ENCODE results near the gene SLC6A12.
A peak's percentile ranks its signal among the peaks of the same experiment; 100 is the strongest.
"Not testable (repeated sequence)": the region's sequence is repeated elsewhere in the genome, so short reads cannot be mapped to it uniquely, and the experiment has no call there.

SLC6A12 gene

DNA sequence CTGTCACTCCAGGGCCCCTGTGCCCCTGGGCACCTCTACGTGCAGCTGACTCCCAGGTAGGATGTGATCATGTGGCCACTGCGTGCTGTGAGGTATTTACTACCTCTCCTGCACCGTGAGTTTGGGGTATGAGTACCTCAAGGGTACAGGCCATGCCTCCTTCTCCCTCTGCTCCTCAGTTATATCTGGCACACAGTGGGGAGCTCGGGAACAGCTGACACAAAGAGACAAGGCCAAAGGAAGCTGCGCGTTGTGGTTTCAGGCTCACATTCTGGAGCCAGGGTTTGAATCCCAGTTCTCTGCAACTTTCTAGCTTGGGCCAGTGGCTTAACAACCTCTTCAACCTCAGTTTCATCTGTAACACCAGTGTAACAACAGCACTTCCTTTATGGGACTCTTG lies 7.8 kb upstream of the SLC6A12 start:
- H3K27ac ChIP-seq, result no peak overlapping the region
- TF ChIP-seq, protein P1, sequence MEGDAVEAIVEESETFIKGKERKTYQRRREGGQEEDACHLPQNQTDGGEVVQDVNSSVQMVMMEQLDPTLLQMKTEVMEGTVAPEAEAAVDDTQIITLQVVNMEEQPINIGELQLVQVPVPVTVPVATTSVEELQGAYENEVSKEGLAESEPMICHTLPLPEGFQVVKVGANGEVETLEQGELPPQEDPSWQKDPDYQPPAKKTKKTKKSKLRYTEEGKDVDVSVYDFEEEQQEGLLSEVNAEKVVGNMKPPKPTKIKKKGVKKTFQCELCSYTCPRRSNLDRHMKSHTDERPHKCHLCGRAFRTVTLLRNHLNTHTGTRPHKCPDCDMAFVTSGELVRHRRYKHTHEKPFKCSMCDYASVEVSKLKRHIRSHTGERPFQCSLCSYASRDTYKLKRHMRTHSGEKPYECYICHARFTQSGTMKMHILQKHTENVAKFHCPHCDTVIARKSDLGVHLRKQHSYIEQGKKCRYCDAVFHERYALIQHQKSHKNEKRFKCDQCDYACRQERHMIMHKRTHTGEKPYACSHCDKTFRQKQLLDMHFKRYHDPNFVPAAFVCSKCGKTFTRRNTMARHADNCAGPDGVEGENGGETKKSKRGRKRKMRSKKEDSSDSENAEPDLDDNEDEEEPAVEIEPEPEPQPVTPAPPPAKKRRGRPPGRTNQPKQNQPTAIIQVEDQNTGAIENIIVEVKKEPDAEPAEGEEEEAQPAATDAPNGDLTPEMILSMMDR (IDR thresholded peaks at IDR 0.05), result no peak
- TF ChIP-seq ZFX (IDR thresholded peaks at IDR 0.05; ENCODE audit: borderline replicate concordance), result no peak

DNA sequence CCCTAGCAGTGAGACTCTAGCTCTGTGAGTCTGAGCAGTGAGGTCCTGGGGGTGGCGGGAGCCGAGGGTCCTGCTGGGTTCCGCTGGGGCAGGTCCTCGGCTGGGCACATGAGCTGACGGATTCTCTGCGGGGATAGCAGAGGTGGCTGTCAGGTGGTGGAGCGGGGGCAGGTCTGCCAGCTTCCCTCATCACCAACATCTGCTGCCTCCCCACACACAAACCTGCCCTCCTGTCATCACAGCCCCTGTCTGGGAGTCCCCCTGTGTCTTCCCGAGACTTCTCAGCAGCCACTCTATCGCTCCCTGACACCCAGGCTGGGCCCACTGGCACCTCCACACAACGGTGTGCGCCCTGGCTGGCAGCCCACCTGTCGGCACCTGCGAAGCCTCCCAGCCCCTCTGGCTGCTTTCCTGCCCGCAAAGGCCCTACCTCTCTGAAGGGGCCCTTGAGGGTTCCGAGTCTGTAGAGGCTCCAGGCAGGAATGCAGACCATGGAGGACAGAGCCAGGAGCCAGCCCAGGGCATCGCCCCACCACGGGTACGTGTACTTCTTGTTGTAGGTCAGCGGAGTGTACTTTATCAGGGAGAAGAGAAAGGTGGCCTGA lies 7.1 kb upstream of the SLC6A12 start:
- no peak overlapping the region for H3K27ac ChIP-seq
- TF ChIP-seq, protein P1 (IDR thresholded peaks at IDR 0.05), result no peak
- no peak for TF ChIP-seq ZFX (IDR thresholded peaks at IDR 0.05; ENCODE audit: borderline replicate concordance)

GRCh38 chr12:220491-220890 lies 6.5 kb upstream of the SLC6A12 start:
- no peak overlapping the region for H3K27ac ChIP-seq
- TF ChIP-seq ZFX (IDR thresholded peaks at IDR 0.05; ENCODE audit: borderline replicate concordance), result no peak
- TF ChIP-seq, protein P1 (IDR thresholded peaks at IDR 0.05), result no peak

DNA sequence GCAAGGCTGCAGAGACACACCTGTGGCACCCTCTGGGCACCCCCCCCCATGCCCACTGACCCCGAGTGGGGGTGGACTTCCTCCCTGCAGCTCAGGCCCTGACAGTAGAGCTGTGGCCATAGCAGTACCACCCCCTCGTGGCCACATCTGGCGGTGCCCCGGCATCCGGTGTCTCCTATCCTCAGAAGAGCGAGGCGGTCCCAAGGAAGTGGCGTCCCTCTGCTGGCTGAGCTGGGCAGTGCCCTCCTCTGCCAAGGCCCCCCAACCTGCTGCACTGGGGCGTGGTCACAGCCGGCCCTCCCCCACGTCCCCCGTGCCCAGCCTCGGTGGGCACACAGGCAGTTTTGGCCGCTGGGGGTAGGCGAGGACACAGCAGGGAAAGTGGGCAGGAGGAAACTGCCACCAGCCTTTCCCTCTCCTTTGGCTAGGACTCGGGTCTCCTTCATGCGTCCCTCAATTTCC lies 6.0 kb upstream of the SLC6A12 start:
- TF ChIP-seq, protein P1 (IDR thresholded peaks at IDR 0.05), result peak; percentile 93
- no peak for TF ChIP-seq ZFX (IDR thresholded peaks at IDR 0.05; ENCODE audit: borderline replicate concordance)
- H3K27ac ChIP-seq, result no peak overlapping the region

GRCh38 chr12:218728-219590 lies 5.0 kb upstream of the SLC6A12 start:
- TF ChIP-seq, protein P1 (IDR thresholded peaks at IDR 0.05), result no peak
- TF ChIP-seq ZFX (IDR thresholded peaks at IDR 0.05; ENCODE audit: borderline replicate concordance), result no peak
- H3K27ac ChIP-seq, result no peak overlapping the region

- no peak for TF ChIP-seq ZFX (IDR thresholded peaks at IDR 0.05; ENCODE audit: borderline replicate concordance)
- TF ChIP-seq, protein P1 (IDR thresholded peaks at IDR 0.05), result no peak
- no peak overlapping the region for H3K27ac ChIP-seq
Measured at GRCh38 chr12:218221-218620, 4.3 kb upstream of the SLC6A12 start.

- H3K27ac ChIP-seq, result not testable (repeated sequence)
Measured at GRCh38 chr12:217029-217428, 3.1 kb upstream of the SLC6A12 start.

All from 22Rv1 (cell line).